GM19468 (cell line): ENCODE data around the gene FAM117A.
"Not testable (repeated sequence)": the region's sequence is repeated elsewhere in the genome, so short reads cannot be mapped to it uniquely, and the experiment has no call there.

Experiments used
- ATAC-seq: cut with Tn5 transposase; IDR thresholded peaks from one replicate; pipeline ENCODE4 v1.9.1; 2021; ENCODE audit warnings: mild to moderate bottlenecking, moderate library complexity, moderate number of reproducible peaks; ENCODE audit not compliant: unreplicated experiment; ENCODE audit errors: extremely low read depth

Gene FAM117A

DNA sequence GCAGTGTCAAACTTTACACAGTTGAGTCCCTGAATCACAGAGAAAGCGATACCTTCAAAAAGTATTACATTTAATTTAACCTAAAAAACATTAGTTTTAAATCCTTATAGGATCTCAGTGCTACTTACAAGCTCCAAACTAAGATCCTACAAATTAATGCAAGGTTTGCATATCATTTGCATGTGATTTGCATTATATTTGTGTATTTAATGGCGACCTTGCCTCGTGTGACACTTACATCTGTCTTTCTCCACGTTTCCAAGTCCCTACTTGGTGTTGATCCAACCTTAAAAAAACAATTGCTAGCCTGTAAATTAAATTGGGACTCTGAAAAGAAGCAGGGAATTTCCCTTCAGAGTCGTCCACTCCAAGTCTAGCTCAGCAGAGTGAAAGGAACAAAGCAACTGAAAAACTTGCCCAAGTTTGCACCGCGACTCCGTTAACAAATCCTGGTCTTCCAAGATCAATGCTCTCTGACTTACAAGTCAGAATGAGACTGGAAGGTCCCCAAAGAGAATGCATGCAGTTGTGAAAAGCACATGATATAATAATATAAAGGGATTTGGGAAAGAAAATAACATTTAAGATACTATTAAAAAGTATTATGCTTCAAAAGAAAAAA is 739 bp upstream of the FAM117A start:
- ATAC-seq: no peak

DNA sequence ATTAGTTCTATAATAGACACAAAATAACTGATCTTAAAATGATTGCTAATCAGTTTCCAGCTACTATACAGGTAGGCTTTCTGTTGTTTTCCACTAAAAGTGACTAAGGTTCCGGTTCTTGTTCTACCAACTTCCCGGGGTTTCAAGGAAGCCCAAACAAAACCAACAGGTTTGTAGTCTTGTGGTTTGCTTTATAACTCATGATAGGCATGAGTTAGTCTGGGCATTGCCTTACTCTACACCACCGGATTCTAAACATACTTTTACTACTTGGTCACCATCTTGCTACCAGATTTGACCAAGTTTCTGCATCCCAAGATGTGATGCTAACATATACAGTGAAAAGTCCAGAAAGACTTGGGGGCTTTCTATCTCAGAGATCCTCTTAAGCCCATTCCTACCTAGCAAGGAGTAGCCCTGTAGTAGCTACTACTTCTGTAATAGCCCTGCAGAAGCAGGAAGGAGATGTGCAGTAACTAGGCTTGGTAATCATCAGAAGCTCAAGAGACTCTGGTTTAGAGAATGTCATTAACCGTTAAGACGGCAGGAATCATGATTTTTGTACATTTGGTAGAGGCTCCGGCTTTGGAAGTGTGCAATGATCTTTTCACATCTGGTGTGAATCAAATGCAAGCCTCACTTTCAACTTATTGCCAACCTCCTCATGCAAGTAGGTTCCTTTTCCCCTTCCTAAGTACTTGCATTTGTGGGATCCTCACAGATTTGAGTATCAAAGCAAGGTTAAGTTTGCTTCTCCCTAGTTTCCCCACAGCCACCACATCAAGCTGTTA is 1.6 kb downstream of the FAM117A start:
- no peak for ATAC-seq

DNA sequence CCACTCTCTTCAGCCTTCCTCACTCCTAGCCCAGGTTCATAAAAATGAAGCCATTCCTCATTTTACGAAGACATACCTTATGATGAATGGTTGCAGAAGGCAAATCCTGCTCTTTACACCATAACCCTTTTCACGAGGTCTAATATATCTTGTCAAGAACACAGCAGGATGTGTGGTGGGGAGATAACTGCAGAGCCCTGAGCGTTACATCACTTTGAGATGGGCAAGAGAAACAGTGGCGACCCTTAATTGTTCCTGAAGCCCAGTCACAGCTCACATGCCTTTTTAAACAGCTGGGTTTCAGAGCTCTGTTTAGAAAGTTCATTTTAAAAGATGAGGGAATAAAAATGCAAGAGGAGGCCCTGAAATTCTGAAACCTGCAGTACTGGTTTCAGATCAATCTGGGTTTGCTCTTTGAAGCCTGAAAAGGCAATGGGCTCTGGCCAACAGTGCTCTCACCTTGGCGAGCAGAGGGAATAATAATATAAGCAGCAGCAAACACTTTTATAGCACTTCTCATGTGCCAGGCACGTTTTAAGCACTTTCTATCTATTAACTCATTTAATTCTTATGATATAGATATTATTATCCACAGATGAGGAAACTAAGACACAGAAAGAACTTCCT is 2.9 kb downstream of the FAM117A start:
- ATAC-seq: no peak

DNA sequence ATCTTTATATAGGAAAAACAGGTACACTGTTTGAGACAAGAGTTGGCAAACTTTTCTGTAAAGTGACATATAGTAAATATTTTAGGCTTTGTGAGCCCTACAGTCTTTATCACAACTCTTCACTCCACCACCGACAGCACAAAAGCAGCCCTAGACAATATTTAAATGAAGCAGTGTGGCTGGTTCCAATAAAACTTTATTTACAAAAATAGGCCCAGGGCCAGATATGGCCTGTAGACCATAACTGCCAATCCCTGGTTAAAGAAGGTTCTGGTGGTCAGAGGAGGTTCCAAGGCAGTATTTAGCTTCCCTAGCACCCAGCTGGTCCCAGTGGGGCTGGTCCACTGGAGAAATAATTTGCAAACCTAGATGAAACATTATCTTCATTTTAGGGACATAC is 3.6 kb downstream of the FAM117A start:
- ATAC-seq: no peak

DNA sequence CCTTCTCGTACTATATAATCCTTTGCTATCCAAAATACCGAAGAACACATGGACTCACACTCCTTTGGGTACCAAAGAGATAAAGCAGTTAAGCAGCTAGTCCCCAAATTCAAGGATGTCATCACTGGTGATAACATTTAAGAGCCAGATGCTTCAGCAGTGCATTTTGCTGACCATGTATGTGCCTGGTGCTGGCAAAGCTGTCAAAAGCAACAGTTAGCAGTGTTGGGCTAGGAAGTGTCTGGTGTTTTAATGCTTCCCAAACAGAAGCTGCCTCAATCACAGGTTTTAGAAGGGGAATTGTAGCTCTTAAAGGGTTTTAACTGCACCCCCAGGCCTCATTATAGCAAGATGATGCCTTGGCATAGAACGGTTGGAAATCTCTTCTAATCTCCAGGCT is 4.7 kb downstream of the FAM117A start:
- no peak for ATAC-seq

DNA sequence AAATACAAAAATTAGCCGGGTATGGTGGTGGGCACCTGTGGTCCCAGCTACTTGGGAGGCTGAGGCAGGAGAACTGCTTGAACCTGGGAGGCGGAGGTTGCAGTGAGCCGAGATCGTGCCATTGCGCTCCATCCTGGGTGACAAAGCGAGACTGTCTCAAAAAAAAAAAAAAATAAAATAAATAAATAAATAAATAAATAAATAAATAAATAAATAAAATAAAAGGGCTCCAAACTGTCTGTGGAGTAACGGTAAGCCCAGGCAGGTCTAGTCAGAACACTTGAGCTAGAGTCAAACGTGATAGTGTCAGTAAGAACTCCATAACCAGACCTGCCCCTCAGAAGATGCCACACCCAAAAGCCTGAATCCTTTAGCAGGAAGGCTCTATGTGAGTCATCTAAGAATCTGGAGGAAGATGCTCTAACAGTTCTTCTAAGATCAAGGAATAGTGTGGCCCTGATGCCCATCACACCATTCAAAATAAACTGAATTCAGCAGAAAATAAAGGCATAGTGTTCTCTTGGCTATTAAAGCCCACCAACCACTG is 5.4 kb downstream of the FAM117A start:
- ATAC-seq: not testable (repeated sequence)

DNA sequence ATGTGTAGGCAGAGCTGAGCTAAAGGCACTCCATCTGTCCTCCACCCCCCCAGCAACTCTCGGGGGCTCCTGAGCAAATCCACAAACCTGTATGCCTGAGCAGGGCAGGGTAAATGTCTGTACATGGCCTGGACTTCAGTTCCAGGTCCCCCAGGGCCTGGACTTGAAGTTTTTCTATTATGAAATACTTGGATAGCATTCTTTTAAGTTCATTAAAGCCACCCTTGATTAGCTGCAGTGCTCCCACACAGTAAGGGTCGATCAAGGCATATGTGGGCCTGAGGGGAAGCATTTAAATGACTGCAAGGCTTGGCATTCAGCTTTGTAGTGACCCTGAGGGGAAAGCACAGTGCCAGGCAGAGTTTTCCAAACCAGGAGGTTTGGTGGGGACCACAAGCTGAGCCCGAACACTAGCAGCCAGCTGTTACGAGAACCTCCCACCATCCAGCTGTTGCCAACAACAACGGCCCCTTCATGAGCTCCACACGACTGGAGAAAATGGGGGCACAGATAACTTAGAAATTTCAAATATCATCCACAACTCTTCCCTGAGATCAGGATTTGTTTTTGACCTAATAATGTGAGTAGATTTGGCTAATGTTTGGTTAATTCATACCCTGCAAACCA is 6.7 kb downstream of the FAM117A start:
- ATAC-seq: no peak

DNA sequence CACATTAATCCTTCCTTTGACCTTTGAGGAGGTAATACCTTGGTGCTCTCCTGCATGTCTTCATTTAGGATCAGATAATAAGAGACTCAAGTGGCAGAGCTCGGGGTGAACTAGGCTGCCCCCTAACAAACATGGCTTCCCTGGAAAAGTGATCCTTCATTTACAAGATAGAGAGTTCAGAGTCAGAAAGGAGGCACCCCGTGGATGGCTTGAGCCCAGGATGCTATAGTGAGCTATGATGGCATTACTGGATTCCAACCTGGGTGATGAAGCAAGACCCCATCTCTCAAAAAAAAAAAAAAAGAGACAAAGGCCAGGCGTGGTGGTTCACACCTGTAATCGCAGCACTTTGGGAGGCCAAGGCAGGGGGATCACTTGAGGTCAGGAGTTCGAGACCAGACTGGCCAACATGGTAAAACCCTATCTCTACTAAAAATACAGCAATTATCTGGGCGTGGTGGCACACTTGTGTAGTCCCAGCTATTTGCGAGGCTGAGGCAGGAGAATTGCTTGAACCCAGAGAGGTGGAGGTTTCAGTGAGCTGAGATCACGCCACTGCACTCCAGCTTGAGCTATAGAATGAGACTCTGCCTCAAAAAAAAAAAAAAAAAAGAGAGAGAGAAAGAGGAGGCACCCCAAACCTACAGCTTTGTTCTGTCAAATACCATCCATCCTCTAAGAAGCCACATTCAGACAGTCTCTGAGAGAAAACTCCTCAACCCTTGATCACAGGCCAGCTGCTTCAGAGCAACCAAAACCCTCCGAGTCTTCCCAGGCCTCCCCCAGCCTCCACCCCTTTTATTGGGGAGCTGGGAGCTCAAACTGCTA is 7.4 kb downstream of the FAM117A start:
- ATAC-seq: no peak

DNA sequence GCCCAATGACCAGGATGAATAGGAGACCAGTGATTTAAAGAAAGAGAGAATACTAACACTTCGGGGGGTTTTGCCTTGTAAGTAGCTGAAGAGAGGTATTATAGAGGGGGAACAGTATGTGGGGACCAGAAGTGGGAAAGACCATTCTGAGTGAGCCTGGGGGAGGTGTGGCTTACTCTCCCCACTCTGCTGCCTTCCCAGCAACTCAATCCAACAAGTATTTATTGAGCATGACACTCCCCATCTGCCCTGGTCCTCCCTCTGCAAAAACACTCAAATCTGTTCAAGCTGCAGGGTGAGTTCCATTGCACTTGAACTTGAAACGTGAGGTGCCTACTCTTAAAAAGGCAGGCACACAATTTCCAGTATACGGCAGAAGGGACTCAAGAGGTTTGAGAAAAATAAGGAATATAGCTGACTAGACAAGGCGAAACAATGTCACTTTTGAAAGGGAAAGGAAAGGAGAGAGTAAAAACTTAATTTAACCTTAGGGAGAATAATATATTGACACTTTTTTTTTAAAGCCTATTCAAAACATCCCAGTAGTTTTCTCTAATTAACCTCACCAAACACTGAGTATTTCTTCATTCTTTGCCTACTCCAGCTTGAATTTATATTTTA is 8.2 kb downstream of the FAM117A start:
- ATAC-seq: no peak

DNA sequence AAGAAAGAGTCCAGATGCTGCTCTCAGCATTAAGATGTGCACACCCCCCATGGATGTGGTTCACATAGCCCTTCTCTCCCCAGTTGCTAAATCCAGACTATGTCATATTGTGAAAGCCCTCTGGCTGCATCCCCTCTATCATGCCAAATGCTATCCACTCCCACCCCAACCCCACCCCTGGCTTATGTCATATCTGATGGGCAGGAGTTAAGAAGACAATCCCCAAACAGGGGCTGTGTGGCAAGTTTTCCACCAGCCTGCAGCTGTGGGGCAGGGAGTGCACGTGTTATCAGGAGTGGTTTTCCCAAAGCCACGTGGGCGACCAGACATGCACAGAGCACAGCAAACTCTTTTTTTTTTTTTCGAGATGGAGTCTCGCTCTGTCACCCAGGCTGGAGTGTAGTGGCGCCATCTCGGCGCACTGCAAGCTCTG is 10.0 kb downstream of the FAM117A start:
- no peak for ATAC-seq

DNA sequence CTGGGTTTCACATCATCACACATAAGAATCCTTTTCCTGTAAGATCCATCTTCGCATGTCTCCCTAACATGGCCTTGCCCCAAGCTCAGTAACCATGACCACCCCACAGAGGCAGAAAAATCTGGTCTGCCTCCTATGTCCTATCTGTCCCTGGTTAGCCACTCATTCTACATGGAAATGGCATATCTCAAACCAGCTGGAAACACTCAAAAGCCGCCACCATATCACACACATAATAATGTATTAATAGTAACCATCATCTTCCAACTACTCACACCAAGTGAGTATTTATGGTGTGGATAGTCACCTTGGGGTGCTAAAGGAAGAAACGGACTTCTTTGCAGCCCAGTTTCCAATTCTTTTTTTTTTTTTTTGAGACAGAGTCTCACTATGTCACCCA is 11.4 kb downstream of the FAM117A start:
- ATAC-seq: no peak

DNA sequence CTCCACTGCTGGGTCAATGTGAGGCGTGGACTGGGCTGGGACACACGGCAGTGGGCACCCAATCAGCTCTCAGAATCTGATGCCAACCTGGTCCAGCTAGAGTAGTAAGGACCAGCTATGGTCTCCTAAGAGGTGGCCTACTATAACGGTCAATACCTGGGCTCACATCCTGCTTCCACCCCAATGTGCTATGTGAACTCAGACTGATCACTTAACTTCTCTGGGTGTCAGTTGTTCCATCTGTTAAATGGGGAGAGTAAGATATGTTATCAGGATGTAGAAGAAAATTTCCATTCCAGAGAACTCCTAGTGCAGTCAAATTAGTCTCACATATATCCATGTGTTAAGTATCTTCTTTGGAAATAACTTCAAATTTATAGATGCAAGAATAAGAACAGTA is 14.2 kb downstream of the FAM117A start:
- no peak for ATAC-seq

DNA sequence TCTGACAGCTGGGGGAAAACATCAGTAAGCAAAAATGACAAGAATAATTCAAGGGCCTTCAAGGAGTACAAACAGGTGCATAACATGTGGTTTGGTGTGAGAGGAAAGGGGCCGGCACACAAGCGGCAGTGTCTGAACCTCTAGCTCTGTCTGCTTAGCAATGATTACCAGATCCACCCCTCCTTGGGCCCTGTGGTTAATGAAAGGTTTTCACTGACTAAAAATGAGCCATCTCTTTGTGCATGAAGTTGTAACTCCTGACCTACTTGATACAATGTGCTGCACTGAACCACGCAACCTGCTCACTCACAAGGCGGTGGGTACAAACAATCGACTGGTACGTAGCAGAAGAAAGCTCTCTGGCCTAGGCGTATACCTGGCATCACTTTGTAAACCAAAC is 15.1 kb downstream of the FAM117A start:
- ATAC-seq: peak; percentile 41

DNA sequence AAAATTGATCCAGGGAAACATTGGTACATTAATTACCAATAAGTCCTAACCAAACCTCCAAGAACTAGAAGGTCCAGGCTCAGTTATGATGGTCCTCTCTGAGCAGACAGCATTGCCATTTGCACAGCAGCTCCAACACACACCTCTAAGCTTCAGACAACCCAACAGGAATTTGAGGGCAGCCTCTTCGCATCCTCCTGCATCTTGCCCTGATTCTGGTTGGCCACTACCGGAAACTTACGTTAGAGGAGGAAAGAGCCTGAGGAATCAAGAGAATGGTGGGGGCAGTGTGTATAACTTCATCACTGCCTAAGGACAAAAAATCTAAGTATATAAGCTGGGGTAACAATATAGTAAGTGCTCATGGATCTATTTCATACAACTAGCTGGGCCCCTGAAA is 15.7 kb downstream of the FAM117A start:
- ATAC-seq: no peak

DNA sequence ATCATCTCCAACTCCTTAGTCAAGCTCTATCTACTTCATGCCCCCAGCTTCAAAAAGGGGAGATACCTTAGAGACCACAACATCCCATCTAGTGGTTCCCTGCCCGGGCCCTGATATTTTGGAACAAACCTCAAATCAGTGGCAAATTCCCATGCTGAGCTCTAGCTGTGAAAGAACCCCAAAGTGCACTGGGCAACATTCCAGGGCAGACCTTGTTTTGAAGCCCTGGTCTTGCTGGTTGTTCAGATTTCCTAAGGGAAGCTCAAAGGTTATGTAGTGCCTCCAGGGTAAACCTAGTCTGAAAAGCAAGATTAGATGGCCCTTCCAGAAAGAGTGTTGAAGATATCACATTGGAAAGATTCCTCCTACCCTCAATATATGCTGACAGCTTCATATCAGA is 16.3 kb downstream of the FAM117A start:
- no peak for ATAC-seq

DNA sequence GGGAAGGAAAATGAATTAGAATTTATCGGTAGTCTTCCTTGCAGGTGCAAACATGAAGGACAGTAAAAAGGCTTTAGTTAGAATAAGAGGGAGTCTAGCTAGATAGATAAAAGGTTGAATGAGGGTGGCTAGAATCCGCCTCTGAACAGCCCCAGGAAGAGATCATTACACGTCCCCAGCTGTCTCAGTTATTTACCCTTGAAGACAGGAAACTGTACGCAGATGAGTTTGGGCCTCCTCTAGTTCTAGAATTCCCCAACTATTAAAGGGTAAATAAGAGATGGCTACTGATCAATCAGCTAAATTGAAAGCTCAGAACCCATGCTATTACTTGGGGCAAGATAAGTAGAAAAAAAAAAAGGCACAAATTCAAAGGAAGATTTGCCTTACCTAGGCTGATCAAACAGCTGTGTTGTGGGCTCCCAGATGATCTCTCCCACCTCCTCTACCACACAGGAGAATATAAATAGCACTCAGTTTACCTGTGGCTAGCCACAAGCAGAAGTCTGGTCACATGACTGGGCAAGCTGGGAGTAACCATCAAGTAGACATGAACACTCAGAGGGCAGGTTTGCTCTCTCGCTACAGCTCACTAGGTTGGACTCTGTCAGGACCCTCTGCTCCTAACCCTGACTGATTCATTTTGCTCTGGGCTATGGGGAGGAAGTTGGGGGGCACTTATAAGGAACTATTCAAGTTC is 17.0 kb downstream of the FAM117A start:
- ATAC-seq: peak; percentile 53

DNA sequence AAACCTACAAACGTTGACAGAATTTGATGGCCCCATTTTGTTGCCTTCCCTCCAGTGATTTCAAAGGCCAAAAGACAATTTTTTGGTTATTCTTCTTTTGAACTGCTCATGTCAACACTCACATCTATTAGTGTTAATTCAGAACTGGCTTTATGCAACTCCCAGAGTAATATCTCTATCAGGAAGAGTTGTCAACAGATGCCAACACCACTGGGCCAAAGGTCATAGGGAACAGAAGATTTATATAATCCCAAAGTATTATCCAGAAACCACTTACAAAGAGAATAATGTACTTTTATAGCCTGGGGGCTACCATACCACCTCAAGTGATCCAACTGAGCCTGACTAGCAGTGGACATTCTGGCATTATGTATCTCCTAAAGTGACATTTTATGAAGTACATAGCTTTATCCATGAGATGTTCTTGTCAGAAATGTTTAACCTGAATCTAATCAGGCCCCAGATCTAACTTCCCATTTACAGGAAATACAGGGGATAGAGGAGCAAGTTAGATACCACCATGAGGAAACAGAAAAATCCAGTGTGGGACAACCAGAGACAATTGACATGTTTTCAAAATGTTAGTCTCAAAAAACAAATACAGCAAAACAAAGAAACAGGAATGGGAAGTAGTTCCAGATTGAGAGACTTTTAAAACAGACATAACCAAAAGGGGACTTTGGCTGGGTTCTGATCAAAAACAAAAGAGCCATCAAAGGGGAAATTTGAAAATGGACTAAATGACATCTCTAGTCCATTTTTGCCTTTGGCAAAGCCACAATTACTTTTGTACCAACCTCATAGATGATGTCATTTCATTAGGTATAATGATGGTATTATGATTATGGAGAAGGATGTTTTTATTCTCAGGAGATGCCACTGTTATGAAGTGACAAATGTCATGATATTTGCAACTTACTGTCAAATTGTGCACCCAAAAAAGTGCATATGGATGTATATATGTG is 18.5 kb downstream of the FAM117A start:
- ATAC-seq: no peak

DNA sequence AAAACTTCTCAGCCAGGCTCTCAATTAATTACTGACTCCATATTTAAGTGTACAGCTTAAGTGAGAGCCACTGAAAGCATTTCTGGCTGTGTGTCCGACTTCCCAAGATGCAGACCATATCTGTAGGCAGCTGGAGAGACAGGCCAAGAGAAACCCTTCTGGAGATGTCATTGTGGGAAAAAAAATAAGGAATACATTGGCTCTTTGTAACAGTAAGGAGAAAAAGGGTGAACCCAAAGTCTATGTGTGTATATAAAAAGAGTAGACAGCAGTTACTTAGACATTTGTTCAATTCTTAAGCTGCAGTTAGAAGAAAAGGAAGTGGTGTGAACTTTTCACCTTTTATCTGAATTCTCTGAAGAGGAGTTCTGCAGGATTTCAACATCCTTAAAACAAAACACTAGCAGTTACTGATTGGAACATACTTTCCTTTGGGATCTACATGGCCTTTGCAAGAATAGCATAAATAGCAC is 21.7 kb downstream of the FAM117A start:
- no peak for ATAC-seq
